HG03139 (cell line): Measurements from ENCODE around the gene PLD6.

Experiments used
- ATAC-seq: cut with Tn5 transposase; IDR thresholded peaks from one replicate; pipeline ENCODE4 v1.9.1; 2021; ENCODE audit not compliant: unreplicated experiment

PLD6 gene

DNA sequence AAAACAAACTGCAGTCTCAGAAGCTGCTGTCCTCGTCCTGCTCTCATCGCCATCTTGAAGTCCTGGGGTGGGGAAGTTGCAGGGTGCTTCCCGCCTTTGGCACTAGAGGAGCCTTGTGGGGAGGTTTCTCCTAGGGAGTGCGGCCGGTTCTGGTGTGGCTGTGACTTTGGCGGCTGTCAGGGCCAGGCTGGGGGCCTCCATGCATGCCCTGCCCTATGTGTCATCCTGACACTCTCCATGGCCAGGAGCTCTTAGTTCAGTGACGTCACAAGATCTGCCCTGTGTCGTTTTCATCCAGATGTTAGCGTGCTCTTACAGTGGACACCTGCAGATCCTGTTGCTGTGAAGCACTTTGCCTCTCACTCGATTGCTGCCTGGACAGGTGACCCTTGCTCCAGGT, 49.6 kb downstream of the PLD6 start:
- ATAC-seq: no peak

GRCh38 chr17:17156107-17156506, 50.0 kb downstream of the PLD6 start:
- no peak for ATAC-seq

GRCh38 chr17:17155568-17155967, 50.6 kb downstream of the PLD6 start:
- no peak for ATAC-seq

DNA sequence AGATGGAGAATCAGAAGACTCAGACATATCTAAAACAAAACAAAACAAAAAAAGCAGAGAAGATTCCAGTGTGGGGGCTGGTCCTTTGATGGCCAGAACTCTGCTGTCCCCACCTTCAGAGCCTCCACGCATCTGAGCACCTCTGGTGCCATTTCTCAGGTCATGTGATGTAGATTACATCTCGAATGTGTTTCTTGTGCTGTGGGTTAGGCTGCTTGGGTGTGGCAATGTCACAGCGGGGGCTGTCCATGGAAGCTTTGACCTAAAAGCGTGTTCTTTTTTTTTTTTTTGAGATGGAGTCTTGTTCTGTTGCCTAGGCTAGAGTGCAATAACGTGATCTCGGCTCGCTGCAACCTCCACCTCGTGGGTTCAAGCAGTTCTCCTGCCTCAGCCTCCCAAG, 51.2 kb downstream of the PLD6 start:
- ATAC-seq: no peak

DNA sequence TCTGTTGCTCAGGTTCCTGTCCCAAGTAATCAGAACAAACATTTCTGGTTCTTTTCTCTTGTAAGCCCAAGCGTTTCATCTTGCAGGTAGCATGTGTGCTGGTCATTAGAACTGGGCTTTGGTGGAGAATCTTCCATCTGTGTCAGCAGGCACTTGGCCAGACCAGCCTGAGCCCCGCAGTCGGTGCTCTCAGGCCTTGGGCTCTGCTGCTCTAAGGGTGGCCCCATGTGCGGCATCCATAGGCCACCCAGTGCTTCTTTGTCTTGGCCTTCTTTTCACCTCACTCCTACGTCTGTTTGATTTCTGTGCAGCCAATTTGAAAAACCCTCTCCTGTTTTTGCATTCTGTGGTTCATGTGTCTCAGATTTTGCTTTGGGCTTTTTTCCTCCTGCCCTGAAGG, 51.6 kb downstream of the PLD6 start:
- ATAC-seq: no peak

DNA sequence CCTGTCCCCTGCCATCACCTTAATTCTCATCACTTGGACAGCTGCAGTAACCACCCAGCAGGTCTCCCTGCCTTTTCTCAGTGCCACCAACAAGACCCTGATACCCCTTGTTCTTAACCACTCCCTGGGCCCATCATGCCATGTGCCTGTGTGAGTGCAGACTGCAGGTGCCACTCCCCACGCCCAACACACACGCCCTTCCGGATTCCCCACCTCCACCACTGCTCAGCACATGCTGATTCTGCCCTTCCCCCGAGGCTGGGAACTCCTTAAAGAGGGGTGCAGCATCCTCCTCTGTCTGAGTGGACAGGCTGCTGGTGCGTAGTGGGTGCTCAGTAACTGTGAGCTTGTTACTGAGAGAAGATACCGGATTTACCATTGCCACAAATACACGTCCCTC, 52.4 kb downstream of the PLD6 start:
- ATAC-seq: no peak

DNA sequence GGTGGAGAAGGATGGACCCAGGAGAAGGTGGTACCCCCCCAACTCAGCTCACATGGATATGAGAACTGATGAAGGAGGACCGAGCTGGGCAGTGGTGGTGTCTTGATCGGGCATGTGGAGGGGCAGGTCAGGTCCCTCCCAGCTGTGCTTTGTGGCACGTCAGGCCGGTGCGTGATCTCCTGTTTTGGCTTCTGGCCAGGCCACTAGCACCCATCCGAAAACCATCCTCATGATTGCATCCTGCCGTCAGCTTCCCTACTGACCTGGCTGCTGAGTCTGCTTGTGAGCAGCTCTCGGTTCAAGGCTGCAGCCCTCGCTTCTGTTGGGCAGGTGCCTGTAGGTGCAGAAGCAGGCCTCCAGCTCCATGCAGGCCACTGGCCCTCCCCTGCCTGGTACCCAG, 53.1 kb downstream of the PLD6 start:
- no peak for ATAC-seq

DNA sequence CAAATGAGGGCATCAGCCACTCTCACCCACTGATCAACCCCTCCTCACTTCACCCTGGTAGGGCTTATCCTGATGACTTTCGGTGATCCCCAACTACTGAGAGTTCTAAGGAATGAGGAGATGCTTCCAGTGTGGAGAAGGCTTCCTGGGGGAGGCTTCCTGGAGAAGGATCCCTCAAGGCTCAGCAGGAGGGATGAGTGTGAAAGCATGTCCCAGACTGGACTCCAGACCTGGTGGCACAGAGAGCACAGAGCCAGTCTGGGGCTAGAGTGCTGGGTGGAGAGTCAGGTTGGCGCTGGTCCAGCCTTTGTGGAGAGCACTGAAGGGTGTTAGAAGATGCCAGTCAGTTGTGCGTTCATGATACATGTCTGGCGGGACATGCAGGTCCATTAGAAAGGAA, 53.7 kb downstream of the PLD6 start:
- no peak for ATAC-seq

DNA sequence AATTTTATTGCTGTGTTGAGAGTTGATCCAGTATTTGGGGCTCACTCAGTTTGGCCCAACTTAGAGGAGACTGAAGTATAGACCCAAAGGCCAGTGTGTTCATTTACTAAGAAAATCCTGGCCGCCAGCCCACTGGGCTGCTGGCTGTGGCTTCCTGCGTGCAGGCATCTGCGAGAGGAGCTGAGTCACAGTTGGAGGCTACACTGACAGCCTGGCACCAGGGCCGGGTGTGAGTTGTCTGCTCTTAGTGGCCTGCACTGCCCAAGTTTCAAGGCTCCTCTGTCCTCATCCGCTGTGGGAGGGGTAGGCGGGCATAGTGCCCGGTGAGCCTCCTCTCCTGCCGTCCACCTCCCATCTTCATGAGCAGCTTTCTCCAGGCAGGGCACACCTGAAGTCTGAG, 54.2 kb downstream of the PLD6 start:
- no peak for ATAC-seq

- no peak for ATAC-seq
Observed at GRCh38 chr17:17151541-17151940, 54.6 kb downstream of the PLD6 start.

GRCh38 chr17:17151055-17151454, 55.1 kb downstream of the PLD6 start:
- ATAC-seq: no peak
